ENCODE measurements around the gene DHX8.

The DHX8 gene

GRCh38 chr17:43546319-43547188 lies 62.8 kb downstream of the DHX8 start, which contains the start of gene ETV4:
TSS of gene ETV4 (minus strand) at chr17:43546340. CDS start at chr17:43545617, 723 bp downstream.
- TF ChIP-seq ZFX (IDR thresholded peaks at IDR 0.05) (no peak), CTCF (conservative IDR thresholded peaks at IDR 0.05) (no peak)
- no peak within 1 kb of the TSS for H3K27ac ChIP-seq

- H3K27ac ChIP-seq = no peak overlapping the region
- TF ChIP-seq CTCF (conservative IDR thresholded peaks at IDR 0.05) (no peak), ZFX (IDR thresholded peaks at IDR 0.05) (no peak)
Measured at GRCh38 chr17:43547189-43547550, 63.4 kb downstream of the DHX8 start.

GRCh38 chr17:43547659-43548256 lies 64.0 kb downstream of the DHX8 start:
- no peak for TF ChIP-seq CTCF (conservative IDR thresholded peaks at IDR 0.05)
- no peak for TF ChIP-seq ZFX (IDR thresholded peaks at IDR 0.05)

GRCh38 chr17:43548689-43549379 lies 65.1 kb downstream of the DHX8 start:
- TF ChIP-seq ZFX (IDR thresholded peaks at IDR 0.05) = no peak
- no peak for TF ChIP-seq CTCF (conservative IDR thresholded peaks at IDR 0.05)
- H3K27ac ChIP-seq = no peak overlapping the region

More at GRCh38 chr17:43547659-43548256, 64.0 kb downstream of the DHX8 start:
- H3K27ac ChIP-seq = no peak overlapping the region

GRCh38 chr17:43549496-43549895 lies 65.7 kb downstream of the DHX8 start:
- TF ChIP-seq ZFX (IDR thresholded peaks at IDR 0.05) (no peak), CTCF (conservative IDR thresholded peaks at IDR 0.05) (no peak)

GRCh38 chr17:43550754-43551153 lies 67.0 kb downstream of the DHX8 start:
- TF ChIP-seq ZFX (IDR thresholded peaks at IDR 0.05) (no peak), CTCF (conservative IDR thresholded peaks at IDR 0.05) (no peak)
- H3K27ac ChIP-seq = no peak overlapping the region

More at GRCh38 chr17:43549496-43549895, 65.7 kb downstream of the DHX8 start:
- no peak overlapping the region for H3K27ac ChIP-seq

All from C4-2B (cell line).